IPS-NIHi7 (cell line): ENCODE data around the gene GALC.
"Not testable (repeated sequence)": the region's sequence is repeated elsewhere in the genome, so short reads cannot be mapped to it uniquely, and the experiment has no call there.

ENCODE experiments used
- DNase-seq: peaks from one replicate; pipeline ENCODE4 v3.0.0; 2012; ENCODE audit warnings: mixed read lengths; ENCODE audit errors: extremely low spot score

GALC gene

DNA sequence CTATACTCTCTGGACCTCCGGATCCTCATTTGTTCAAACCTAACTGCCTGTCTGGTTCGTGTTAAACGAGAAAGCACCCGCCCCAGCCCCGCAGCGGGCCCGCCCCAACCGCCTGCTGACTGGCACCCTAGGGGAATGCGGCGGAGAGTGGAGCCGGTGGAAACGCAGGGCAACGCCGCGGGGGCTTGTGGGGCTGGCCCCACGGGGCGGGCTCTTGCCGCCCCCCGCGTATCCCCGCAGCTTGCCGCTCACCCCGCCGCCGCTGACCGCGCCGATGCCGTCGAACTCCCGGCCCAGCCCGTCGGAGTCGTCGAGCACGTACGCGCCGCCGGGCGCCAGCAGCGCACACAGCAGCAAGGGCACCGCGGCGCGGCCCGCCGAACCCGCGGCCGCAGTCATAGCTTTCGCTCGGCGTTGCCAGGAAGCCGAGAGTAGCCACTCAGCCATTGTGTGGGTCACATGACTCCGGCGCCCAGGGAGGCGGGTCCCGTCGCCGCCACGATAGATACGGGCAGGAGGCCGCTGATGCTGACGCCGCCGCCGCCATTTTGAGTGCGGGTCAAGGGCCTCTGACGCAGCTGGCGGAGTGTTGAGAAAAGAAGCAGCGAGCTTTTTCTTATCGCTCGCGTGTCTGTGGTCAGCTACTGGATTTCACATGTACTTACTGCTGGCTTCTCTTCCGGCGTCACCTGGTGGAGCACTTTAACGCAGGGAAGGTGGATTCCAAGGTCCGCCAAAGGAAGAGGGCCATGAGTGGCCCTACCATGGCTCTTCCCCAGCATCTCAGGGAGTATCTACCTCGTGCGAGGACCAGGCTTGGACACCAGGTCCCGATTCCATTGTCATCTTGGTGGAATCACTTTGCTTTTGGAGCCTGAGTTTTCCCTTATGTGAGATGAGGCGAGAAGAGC is at the start of gene GALC:
Gene GALC, minus strand, starts transcription at position 465 of the 911 bp plus-strand sequence. Its CDS starts 18 bp downstream, at position 447.
- DNase-seq, result peak; percentile 90

DNA sequence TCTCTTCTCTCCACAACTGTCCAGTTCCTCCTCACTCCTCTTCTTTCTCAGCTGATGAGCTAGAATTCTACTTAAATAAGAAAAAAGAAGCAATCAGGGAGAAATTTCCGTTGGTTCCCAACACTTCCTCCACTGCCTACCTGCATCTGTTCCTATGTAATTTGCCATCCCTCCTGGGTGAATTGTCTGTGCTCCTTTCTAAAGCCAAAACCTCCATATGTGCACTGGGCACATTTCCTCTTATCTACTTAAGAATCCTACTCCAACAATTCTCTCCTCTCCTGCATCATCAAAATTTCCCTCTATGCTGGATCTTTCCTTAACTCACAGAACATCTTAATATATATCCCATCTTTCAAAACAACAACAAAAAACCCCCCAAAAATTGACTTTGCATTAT is 47.2 kb upstream of the GALC start:
- DNase-seq, result no peak

DNA sequence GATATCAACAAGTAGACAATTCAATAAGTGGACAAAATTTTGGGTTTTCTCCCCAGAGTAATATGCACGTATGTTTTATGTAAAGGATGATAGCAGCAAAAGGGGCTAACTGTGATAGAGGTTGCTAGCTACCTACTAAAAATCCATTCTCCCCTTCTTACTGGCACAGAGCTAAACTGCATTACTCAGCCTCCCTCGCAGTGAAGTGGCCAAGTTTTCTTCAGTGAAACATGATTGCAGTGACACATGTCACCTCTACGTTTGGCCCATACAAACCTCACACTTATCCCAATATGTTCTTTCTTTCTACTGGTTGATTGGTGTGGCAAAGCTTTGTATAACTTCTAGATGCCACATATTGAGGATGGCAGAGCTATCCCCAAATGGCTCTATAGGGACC is 46.2 kb upstream of the GALC start:
- DNase-seq, result no peak

DNA sequence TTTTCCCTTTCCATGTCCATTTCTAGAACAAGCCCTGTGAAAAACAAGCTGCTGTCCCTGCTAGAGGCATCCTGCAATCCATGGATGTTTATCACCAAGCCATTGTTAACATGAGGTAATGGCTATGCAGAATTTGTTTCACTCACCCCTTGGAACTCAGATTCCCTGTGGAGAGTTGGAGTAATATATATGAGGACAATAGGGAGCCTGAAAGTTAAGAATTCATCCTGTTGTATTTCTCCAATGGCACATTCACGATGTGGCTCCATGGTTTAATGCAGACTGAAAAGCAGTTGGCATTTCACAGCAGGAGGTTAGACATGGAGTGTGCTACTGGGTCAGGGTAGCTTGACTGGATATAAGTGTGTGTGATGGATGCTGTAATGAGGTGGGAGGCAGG is 44.3 kb upstream of the GALC start:
- DNase-seq, result peak; percentile 16

DNA sequence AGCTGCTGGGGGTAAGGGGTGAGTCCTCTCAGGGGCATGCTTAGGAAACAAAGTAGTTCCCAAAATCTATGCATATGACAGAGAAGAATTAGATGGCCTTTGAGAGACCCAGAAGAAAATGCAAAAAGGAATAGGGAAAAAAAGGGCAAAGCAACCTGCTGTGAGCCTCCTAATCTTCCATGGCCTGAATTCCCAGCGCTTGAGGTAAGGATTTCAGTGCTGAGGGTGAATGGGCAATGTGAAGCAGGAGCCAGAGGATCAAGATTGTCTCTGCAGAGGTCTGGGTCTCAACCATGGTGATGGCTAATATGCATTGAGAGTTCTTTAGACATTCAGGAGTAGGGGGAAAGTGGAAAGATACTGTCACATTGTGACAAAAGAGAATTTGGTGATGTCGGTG is 43.4 kb upstream of the GALC start:
- no peak for DNase-seq

DNA sequence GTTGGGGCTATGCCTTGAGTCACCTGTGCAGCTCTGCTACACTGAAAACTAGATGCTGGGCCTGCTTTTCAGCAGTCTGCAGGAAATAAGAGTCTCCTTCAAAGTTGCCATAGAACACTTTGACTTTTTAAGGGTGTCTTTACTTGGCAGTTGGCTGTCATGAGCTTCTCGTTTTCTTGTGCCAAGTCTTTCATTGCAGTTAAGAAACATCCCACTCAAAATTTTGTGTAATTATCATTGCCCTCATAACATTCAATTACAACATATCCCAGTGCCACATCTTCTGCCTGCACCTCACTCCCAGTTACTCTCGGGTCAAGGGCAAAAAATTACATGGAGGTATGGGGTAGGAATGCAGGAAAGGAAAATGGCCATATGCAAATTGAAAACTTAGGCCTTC is 41.1 kb upstream of the GALC start:
- no peak for DNase-seq

DNA sequence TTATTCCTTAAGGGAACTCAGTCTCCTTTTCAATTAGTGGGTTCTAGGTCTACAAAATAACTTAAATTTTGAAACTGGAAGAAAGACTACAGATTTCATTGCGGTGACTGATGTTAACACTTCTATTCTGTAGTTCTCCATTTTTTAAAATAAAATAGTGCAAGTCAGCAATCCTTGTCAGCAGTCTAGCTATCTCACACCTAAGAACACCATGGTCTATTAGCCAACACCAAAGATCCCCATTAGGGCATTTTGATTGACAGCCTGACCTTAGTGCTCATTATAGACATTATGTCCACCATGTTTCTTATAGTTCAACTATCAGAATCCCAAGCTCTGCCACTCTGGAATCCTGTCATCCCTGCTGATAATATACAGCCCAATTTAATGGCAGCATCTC is 39.4 kb upstream of the GALC start:
- no peak for DNase-seq

DNA sequence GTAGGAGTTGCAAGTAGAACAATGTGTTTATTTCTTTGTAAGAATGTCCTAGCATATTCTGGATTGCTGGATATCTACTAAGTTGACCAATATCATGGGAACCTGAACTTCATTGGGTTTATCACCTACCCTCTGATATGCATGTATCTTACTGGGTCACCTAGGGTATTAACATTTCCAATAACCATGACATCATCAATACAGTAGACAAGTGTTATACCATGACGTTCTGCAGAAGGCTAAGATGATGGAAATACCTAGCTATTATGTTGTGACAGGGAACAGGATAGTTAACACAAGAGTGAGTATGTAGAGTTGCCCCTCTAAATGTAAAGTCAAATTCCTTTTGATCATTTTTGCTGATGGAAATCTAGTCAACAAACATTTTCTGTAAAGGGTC is 37.9 kb upstream of the GALC start:
- DNase-seq, result no peak

DNA sequence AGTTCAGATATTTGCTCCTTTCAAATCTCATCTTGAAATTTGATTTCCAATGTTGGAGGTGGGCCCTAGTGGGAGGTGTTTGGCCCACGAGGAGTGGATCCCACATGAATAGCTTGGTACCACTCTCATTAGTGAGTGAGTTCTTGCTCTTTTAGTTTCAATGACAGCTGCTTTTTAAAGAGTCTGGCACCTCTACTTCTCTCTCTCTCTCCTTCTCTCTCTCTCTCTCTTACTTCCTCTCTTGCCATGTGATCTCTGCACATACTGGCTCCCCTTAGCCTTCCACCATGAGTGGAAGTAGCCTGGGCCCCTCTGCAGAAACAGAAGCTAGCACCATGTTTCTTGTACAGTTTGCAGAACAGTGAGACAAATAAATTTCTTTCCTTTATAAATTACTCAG is 37.1 kb upstream of the GALC start:
- no peak for DNase-seq

DNA sequence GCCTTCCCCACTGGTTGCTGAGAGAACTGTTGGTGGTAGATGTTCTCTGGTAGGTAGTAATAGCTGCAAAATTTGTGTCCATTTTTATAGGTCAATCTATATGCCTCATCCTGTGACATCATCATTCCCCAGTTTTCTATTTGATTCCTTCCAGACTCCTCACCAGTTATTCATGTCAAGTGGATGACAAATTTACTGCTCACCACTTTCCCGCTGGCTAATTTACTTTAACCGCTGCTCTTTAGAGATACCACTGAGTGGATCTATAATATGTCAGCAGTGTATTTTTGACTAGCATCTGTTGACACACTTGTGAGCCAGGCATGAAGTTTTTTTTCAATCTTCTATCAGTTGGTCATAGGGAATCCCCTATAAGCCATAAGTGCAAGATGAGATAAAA is 36.5 kb upstream of the GALC start:
- DNase-seq, result no peak

DNA sequence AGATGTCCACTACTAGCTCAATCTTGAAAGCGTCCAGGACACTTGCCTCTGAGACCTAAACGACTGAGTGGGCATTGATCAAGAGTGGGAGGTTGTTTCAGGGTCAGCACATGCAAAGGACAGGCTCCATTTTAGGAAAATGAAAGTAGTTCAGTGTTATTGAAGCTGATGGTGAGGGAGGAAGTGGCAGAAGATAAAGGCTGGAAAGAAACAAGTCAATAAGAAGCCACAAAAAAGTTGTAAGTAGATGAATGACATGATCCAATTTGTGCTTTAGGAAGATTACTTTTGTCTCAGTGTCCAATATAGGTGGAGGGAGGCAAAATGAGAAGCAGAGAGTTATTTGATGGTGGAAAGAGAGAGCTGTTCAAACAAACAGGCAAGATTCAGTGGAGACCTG is 33.9 kb upstream of the GALC start:
- DNase-seq, result no peak

DNA sequence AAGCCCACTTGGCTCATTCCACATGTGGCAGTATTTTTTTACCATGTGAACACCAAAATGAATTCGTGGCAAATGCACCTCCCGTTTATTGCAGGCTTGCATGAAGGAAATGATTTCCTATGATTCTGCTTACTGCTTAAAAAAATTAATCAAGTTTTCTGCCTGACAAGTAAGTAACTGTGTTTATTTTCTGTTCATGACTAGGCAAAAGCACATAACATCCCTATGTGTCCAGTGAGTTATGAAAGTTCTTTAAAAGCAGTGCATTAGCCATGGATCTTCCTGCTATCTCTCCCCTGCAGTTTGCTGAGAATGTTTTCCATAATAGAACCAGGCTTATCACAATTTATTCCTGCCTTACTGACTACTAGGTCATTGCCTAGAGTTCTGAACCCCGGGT is 32.3 kb upstream of the GALC start:
- no peak for DNase-seq

DNA sequence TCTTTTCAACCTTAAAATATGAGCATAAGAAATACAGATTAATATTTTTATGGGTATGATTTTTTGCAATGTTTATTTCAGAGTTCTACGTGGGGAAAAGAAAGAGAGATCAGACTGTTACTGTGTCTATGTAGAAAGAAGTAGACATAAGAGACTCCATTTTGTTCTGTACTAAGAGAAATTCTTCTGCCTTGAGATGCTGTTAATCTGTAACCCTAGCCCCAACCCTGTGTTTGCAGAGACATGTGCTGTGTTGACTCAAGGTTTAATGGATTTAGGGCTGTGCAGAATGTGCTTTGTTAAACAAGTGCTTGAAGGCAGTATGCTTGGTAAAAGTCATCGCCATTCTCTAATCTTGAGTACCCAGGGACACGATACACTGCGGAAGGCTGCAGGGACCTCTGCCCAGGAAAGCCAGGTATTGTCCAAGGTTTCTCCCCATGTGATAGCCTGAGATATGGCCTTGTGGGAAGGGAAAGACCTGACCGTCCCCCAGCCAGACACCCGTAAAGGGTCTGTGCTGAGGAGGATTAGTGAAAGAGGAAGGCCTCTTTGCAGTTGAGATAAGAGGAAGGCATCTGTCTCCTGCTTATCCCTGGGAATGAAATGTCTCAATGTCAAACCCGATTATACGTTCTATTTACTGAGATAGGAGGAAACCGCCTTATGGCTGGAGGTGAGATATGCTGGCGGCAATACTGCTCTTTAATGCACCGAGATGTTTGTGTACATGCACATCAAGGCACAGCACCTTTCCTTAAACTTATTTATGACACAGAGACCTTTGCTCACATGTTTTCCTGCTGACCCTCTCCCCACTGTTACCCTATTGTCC is 31.5 kb upstream of the GALC start:
- not testable (repeated sequence) for DNase-seq

DNA sequence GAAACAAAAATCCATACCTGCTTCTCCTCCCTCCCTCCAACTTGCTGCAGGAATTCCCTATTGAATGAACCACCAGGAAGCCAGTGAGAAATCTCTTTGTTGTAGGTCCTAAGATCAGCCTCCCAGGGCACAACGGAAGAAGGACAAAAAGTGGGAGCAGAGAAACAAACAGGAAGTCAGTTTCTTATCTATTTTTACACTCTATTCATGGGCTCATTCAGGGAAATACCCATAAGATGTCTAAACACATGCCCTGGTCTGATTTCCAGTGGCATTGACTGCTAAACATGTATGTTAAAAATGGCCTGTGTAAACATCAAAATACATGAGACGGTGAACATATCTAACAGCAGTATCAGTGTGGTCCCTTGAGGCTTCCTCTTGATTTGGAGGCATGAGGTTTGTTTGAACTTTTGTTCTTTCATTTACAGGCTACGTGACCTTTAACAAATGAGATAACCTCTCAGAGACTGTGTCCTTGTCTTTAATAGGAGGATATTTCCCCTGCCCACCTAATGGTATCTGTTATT is 30.7 kb upstream of the GALC start:
- peak; percentile 20 for DNase-seq

DNA sequence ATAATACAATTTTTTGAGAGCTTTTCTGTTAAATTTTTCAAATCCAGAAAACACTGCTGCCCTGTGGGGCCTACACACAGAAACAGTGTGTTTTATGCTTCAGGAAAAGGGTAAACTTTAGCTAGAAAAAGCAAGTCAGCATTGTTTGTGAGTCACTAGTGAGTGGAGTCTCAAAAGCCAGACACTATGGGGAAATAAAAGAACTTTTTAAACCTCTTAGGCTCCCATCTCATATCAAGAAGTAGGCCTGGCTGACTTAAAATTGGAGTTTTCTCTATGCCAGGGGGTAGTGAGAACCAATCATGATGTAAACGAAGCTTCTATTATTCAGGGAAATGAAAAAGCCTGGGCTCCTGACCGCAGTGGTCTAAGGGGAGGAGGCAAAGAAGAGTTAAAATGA is 24.6 kb upstream of the GALC start:
- DNase-seq, result no peak

DNA sequence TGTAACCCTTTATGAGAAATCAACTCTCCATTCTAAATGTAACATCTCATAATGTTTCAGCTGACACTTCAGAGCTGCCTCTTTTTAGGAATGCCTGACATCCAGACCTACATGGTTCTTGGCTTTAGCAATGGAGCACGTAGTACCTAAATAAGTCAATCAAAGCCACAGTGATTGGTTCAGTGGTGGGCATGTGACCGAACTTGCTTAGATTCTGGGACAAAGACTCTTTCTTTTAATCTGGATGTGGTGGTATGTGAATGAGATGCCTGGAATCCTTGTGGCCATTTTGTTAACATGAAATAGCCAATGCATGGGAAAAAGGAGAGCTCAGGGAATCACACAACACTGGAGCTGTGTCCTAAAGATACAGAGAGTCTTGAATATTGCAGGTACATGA is 23.8 kb upstream of the GALC start:
- no peak for DNase-seq

DNA sequence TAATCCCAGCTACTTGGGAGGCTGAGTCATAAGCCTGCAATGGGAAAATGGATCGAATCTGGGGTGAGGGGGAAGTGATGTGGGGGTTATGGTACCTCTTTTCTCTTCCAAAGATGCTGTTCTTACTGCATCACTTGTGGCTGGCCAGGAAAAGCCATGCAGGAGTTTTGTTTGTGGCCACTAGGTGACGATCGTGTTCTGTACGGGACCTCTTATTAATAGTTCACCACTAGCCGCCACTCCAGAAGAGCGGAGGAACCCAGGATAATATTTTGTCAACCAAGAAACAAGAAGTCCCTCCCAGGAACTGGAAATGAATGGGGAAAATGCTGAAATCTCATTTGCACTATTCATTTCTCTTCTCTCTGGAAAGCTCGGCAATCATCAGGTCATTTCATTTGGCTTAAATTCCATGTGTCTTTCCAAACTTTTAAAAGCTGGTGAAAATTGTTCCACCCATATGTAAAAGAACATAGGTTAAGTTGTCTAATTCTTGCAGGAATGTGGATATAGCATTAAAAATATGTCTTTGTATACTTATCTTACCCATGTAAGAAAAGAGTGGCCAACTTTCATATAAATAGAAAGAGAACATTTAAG is 20.9 kb upstream of the GALC start:
- peak; percentile 76 for DNase-seq

DNA sequence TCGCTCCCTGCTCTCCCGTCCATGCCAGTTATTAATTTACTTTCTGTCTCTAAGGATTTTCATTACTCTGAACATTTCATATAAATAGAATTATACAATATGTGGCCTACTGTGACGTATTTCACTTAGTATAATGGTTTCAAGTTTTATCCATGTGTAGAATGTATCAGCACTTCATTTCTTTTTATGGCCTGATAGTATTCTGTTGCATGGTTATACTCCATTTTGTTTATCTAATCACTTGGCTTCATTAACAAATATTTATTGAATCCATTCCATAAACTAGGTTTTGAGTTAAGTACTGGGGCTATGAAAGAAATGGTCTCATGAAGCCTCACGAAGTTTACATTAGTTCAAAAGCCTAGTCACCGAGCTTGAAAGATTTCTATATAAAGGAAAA is 19.5 kb upstream of the GALC start:
- no peak for DNase-seq

DNA sequence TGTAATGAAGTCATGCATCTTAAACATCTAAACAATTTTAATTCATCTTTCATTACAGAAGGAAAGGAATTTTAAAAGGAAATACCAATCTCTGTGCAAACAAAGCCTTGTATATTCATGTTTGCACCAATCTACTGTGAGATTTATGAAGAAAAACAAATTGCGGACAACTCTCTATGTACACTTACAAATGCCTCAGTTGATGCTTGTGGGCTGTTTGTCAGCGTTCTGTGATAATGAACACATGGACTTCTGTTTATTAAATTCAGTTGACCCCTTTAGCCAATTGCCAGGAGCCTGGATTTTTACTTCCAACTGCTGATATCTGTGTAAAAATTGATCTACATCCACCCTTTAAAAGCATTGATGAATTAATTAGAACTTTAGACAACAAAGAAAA is 17.3 kb upstream of the GALC start:
- DNase-seq, result no peak

DNA sequence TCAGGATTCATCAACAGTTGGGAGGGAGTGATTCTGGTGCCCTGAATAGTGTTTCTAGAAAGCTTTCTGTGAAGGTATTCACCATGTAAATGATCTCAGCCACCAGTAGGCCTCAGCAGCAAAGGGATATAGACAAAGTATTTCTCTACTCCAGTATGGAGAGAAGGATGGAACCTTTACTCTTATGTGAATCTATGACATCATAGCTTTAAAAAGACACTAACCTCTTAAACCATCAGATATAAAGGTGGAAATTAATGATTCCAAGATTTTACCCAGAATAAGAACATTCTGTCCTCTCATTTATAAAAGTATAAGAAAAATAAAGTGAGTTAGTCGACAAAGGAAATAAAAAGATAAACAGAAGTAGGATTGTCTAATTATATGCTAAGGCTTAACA is 16.5 kb upstream of the GALC start:
- no peak for DNase-seq

DNA sequence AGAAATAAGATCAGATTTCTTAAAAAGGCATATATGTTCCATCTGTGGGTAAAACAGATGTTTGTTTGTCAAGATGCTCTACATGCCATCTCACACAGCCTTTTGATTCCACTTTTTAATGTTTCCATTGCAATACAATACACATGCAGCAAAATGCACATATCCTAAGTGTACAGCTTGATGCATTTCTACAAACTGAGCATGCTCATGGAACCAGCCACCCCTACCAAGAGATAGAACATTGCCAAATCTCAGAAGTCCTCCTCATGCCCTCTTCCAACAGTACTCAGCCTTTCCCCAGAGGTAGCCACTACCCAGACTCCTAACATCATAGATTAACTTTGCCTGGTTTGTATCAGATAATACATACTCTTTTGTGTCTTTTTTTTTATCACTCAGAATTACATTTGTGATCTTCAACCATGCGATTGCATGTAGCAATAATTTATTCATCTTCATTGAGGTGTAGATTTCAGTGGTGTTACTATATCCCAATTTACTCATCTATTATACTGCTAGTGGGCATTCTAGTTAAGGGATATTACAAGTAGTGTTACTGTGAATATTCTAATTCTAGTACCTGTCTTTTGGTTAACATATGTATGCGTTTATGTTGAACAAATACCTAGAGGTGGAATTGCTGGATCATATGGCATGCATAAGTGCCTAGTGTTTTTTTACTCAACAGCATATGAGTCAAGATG is 15.2 kb upstream of the GALC start:
- no peak for DNase-seq

DNA sequence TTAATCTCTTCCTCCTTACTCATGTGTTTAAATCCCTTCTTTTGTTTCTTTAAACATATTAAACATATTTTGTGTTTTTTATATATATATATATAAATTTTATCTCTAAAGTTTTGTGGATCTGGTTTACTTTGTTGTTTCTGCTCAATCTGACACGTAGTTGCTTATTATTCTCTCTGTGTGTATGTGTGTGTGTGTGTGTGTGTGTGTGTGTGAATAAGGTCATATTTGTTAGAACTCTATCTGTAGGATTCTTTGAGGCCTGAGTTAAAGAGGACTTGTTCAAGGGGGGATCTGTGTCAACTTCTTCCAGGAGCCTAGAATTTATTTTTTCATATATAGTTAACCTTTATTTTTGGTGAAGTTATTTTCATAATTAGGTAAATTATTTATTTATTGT is 14.6 kb upstream of the GALC start:
- no peak for DNase-seq
